ENCODE measurements around the gene STX2. TPM values are rescaled to one million over a fixed set of nuclear protein-coding genes. Genes with fewer than 3 reads are reported as not detected.
"Not testable (repeated sequence)": the region's sequence is repeated elsewhere in the genome, so short reads cannot be mapped to it uniquely, and the experiment has no call there.

The STX2 gene
- total RNA-seq, 2 donors from 2014 or later: 5.3 to 11.5 TPM

- Histone ChIP-seq H3K27me3 (replicated peaks; ENCODE audit: insufficient read depth) (no peaks in the 10 kb centered on the region), H3K9me3 (no peaks in the 10 kb centered on the region), H3K27ac (no peak overlapping the region), H3K4me3 (no peak overlapping the region), H3K36me3 (peaks cover 0 to 16% of the 10 kb centered on the region in 2 donors), H3K4me1 (replicated peaks) (no peaks in the 10 kb centered on the region)
- intact Hi-C loops (cut with DNase I): no loop called here
- DNase-seq (ENCODE audit: low spot score): no peak
- TF ChIP-seq POLR2A (IDR thresholded peaks at IDR 0.05) (no peak), CTCF (IDR thresholded peaks at IDR 0.05) (no peak), POLR2AphosphoS5 (IDR thresholded peaks at IDR 0.05) (no peak)
- WGBS: 65% methylated on average over 3 of the region's 3 CpGs
These were observed 37.7 kb upstream of the STX2 start for GRCh38 chr12:130876758-130877157.

GRCh38 chr12:130876297-130876696 lies 37.2 kb upstream of the STX2 start:
- Histone ChIP-seq H3K4me1 (replicated peaks) (no peaks in the 10 kb centered on the region), H3K4me3 (no peak overlapping the region), H3K9me3 (no peaks in the 10 kb centered on the region), H3K27me3 (replicated peaks; ENCODE audit: insufficient read depth) (no peaks in the 10 kb centered on the region), H3K36me3 (peaks cover 0 to 16% of the 10 kb centered on the region in 2 donors), H3K27ac (no peak overlapping the region)
- no peak for TF ChIP-seq CTCF (IDR thresholded peaks at IDR 0.05)
- no peak for TF ChIP-seq POLR2AphosphoS5 (IDR thresholded peaks at IDR 0.05)
- no peak for DNase-seq (ENCODE audit: low spot score)
- intact Hi-C loops (cut with DNase I): no loop called here

GRCh38 chr12:130875708-130876107 lies 36.7 kb upstream of the STX2 start:
- H3K27me3 ChIP-seq (replicated peaks; ENCODE audit: insufficient read depth); H3K9me3 ChIP-seq; H3K4me1 ChIP-seq (replicated peaks); H3K4me3 ChIP-seq; intact Hi-C loops (cut with DNase I); H3K27ac ChIP-seq; DNase-seq (ENCODE audit: low spot score): not testable (repeated sequence)
- 83% methylated on average over 11 of the region's 11 CpGs for WGBS
- H3K36me3 ChIP-seq: peaks cover 0 to 16% of the 10 kb centered on the region in 2 donors

GRCh38 chr12:130875193-130875592 lies 36.1 kb upstream of the STX2 start:
- H3K4me1 ChIP-seq (replicated peaks): no peaks in the 10 kb centered on the region

GRCh38 chr12:130874696-130875095 lies 35.6 kb upstream of the STX2 start:
- DNase-seq (ENCODE audit: low spot score): no peak
- intact Hi-C loops (cut with DNase I): no loop called here
- no peaks in the 10 kb centered on the region for H3K9me3 ChIP-seq
- WGBS: 93% methylated on average over 10 of the region's 10 CpGs
- no peaks in the 10 kb centered on the region for H3K4me1 ChIP-seq (replicated peaks)
- TF ChIP-seq POLR2A (IDR thresholded peaks at IDR 0.05) (no peak), POLR2AphosphoS5 (IDR thresholded peaks at IDR 0.05) (no peak), CTCF (IDR thresholded peaks at IDR 0.05) (no peak)
- H3K27me3 ChIP-seq (replicated peaks; ENCODE audit: insufficient read depth): no peaks in the 10 kb centered on the region
- H3K36me3 ChIP-seq: peaks cover 0 to 16% of the 10 kb centered on the region in 2 donors
- no peak overlapping the region for H3K4me3 ChIP-seq
- no peak overlapping the region for H3K27ac ChIP-seq

More at GRCh38 chr12:130875193-130875592, 36.1 kb upstream of the STX2 start:
- whole genome bisulfite sequencing: 84% methylated on average over 5 of the region's 5 CpGs
- H3K4me3 ChIP-seq: no peak overlapping the region
- no peaks in the 10 kb centered on the region for H3K9me3 ChIP-seq
- intact Hi-C loops (cut with DNase I): no loop called here
- no peaks in the 10 kb centered on the region for H3K27me3 ChIP-seq (replicated peaks; ENCODE audit: insufficient read depth)
- peaks cover 0 to 16% of the 10 kb centered on the region in 2 donors for H3K36me3 ChIP-seq
- TF ChIP-seq POLR2AphosphoS5 (IDR thresholded peaks at IDR 0.05) (no peak), POLR2A (IDR thresholded peaks at IDR 0.05) (no peak), CTCF (IDR thresholded peaks at IDR 0.05) (no peak)
- no peak overlapping the region for H3K27ac ChIP-seq
- DNase-seq (ENCODE audit: low spot score): no peak

All from prostate gland (tissue), 2 donors.